B cell (primary cell): ENCODE data around the gene CLSTN2. TPM values are rescaled to one million over a fixed set of nuclear protein-coding genes. Genes with fewer than 3 reads are reported as not detected.

ENCODE experiments used
- ATAC-seq: fragments of 200-7000 bp; cut with Tn5 transposase; one replicate; pipeline ENCODE4 v1.10.0; 2021; ENCODE audit warnings: low read depth, mild to moderate bottlenecking, moderate number of reproducible peaks, moderate library complexity
- CTCF ChIA-PET: fragments of 350-600 bp; sonication (Branson Sonifier 250); formaldehyde crosslinking; loops from one replicate; lab custom pipeline; 2021; ENCODE audit warnings: antibody characterized with exemption, inconsistent platforms; lab: Charles Lee
- POLR2A ChIA-PET: fragments of 350-600 bp; sonication (Branson Sonifier 250); formaldehyde crosslinking; loops from one replicate; lab custom pipeline; 2021; ENCODE audit warnings: antibody characterized with exemption; lab: Charles Lee
- DNase-seq: peaks from one replicate; pipeline ENCODE4 v3.0.0; 2013
- H2AFZ ChIP-seq: 2 replicates; pipeline ENCODE4 v1.6.1; 2012; ENCODE audit warnings: mild to moderate bottlenecking, low read depth, low read length; ENCODE audit not compliant: insufficient read depth, poor library complexity, severe bottlenecking
- H3K27ac ChIP-seq, 2 donors: 1 replicate in 1 of 2; 2 replicates in 1 of 2; pipeline ENCODE4 v1.5.1; 2012 to 2013; ENCODE audit warnings: low read length in 2 of 2, mild to moderate bottlenecking in 2 of 2, moderate library complexity in 1 of 2
- H3K27me3 ChIP-seq, 4 experiments: fragments of 200-600 bp in 1 of 4; sonication (generic) in 1 of 4; replicated peaks in 1 of 4; 1 replicate in 2 of 4; 2 replicates in 2 of 4; pipeline versions ENCODE4 v1.6.1 to v1.7.0; 2013 to 2016; ENCODE audit warnings: low read length in 3 of 4, mild to moderate bottlenecking in 2 of 4, mixed read lengths in 1 of 4, moderate library complexity in 1 of 4; ENCODE audit not compliant: insufficient read depth in 4 of 4, control insufficient read depth in 3 of 4; ENCODE audit errors: control extremely low read depth in 1 of 4
- H3K36me3 ChIP-seq, 2 experiments: replicated peaks in 1 of 2; 1 replicate in 1 of 2; 2 replicates in 1 of 2; pipeline versions ENCODE4 v1.6.1 to v1.7.1; 2013; ENCODE audit warnings: low read length in 1 of 2; ENCODE audit not compliant: insufficient read depth in 2 of 2, control insufficient read depth in 1 of 2; ENCODE audit errors: control extremely low read depth in 1 of 2, extremely low read depth in 1 of 2
- H3K4me1 ChIP-seq, 2 donors: fragments of 200-600 bp in 1 of 2; sonication (generic) in 1 of 2; 1 replicate in 1 of 2; 2 replicates in 1 of 2; pipeline versions ENCODE4 v1.5.1 to v1.6.1; 2013 to 2017; ENCODE audit warnings: low read length in 2 of 2; ENCODE audit not compliant: control insufficient read depth in 2 of 2, insufficient read depth in 2 of 2
- H3K4me2 ChIP-seq: replicated peaks from 2 replicates; pipeline ENCODE3; 2012; ENCODE audit warnings: mild to moderate bottlenecking, low read depth, low read length; ENCODE audit not compliant: poor library complexity, severe bottlenecking
- H3K4me3 ChIP-seq, 5 experiments: fragments of 200-600 bp in 1 of 5; sonication (generic) in 1 of 5; 1 replicate in 3 of 5; 2 replicates in 2 of 5; pipeline versions ENCODE4 v1.5.1 to v1.7.0; 2011 to 2016; ENCODE audit warnings: low read length in 4 of 5, mild to moderate bottlenecking in 4 of 5, low read depth in 2 of 5, control low read depth in 1 of 5, moderate library complexity in 1 of 5; ENCODE audit not compliant: insufficient read depth in 1 of 5; ENCODE audit errors: control extremely low read depth in 1 of 5, extremely low read depth in 1 of 5
- H3K79me2 ChIP-seq: fragments of 200-600 bp; sonication (generic); one replicate; pipeline ENCODE4 v1.6.0; 2016; ENCODE audit warnings: low read length; ENCODE audit not compliant: control insufficient read depth, insufficient read depth
- H3K9ac ChIP-seq: fragments of 200-600 bp; sonication (generic); 2 replicates; pipeline ENCODE4 v1.6.1; 2017; ENCODE audit warnings: mild to moderate bottlenecking, low read length, moderate library complexity
- H3K9me3 ChIP-seq, 3 donors: one replicate each; pipeline versions ENCODE4 v1.6.1 to v1.7.1; 2013; ENCODE audit warnings: low read length in 2 of 3; ENCODE audit not compliant: control insufficient read depth in 2 of 3, insufficient read depth in 1 of 3; ENCODE audit errors: control extremely low read depth in 1 of 3
- H4K20me1 ChIP-seq: 2 replicates; pipeline ENCODE4 v1.6.0; 2012; ENCODE audit warnings: mild to moderate bottlenecking, low read length; ENCODE audit not compliant: insufficient read depth, control insufficient read depth, poor library complexity, severe bottlenecking
- H3K27ac Mint-ChIP-seq: one replicate; pipeline ENCODE4 v1.8.0; 2021; ENCODE audit warnings: mixed read lengths
- H3K27me3 Mint-ChIP-seq: one replicate; pipeline ENCODE4 v1.8.0; 2021; ENCODE audit warnings: mixed read lengths
- H3K4me1 Mint-ChIP-seq: one replicate; pipeline ENCODE4 v1.8.0; 2021; ENCODE audit warnings: mixed read lengths
- H3K4me3 Mint-ChIP-seq: one replicate; pipeline ENCODE4 v1.8.0; 2021; ENCODE audit warnings: mixed read lengths
- H3K9me3 Mint-ChIP-seq: one replicate; pipeline ENCODE4 v1.8.0; 2022; ENCODE audit warnings: mixed read lengths; ENCODE audit not compliant: insufficient read depth
- CTCF ChIP-seq: fragments of 200-600 bp; IDR thresholded peaks from one replicate; pipeline ENCODE4 v1.8.0; 2022; ENCODE audit warnings: antibody characterized with exemption, mild to moderate bottlenecking
- EZH2 ChIP-seq: IDR thresholded peaks from 2 replicates; pipeline ENCODE4 v1.6.1; 2012; ENCODE audit warnings: borderline replicate concordance, low read depth, mild to moderate bottlenecking, moderate library complexity, low read length; ENCODE audit not compliant: insufficient read depth, poor library complexity, severe bottlenecking
- WGBS: methylation state at CpG from one replicate; pipeline ENCODE4 v1.1.5; 2013; ENCODE audit warnings: missing lambda C conversion rate; ENCODE audit not compliant: insufficient coverage; 5-methylcytosine and 5-hydroxymethylcytosine counted together
- intact Hi-C: fragments of 100-400 bp; cut with micrococcal nuclease; formaldehyde crosslinking; loops from one replicate; pipeline ENCODE4 v1.10.0; 2022
- polyA plus RNA-seq: library from polyadenylated mRNA; depleted of rRNA; stranded (reverse); fragments of >200 nt; gene quantifications from 2 replicates; pipeline ENCODE4 v1.2.3, GENCODE V29; 2012
- total RNA-seq, 2 donors: library from RNA; stranded (reverse); fragments of 120-200 nt in 1 of 2; gene quantifications; 1 replicate in 1 of 2; 2 replicates in 1 of 2; pipeline versions ENCODE4 v1.2.3 to v1.2.4, GENCODE V29; 2013 to 2022

CLSTN2 gene
- total and polyA plus RNA-seq, 2 donors (not counting 1 experiment from before 2014, with no cell fraction given): not detected

DNA sequence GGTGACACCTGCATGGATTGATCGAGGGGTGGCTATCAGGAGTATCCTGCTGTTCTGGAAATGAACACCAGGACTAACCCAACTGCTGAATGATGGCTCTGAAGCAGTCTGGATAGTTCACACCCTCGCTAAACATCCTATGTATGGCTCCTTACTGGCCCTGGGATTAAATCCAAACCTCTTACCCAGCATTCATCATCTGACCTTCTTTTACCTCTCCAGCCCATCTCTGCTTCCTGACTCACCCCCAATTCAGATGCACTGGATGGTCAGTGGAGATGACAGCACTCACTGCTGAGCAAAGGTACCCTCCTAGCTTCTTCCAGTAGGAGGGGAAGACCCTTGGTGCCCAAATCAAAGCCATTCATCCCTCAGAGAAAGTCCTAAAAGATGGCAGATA is 507.6 kb downstream of the CLSTN2 start:
- DNase-seq: no peak
- intact Hi-C loops: no loop called here
- no peak overlapping the region for H3K27ac Mint-ChIP-seq
- WGBS: 78% methylated on average over 2 of the region's 2 CpGs
- TF ChIP-seq EZH2: no peak
- no peak for TF ChIP-seq CTCF
- H3K4me3 Mint-ChIP-seq: no peak overlapping the region
- no peaks in the 10 kb centered on the region for H3K79me2 ChIP-seq
- no peaks in the 10 kb centered on the region for H3K27me3 ChIP-seq
- no peak overlapping the region for H3K4me2 ChIP-seq
- H2AFZ ChIP-seq: no peak overlapping the region
- no peaks in the 10 kb centered on the region for H3K4me1 Mint-ChIP-seq
- no peaks in the 10 kb centered on the region for H3K9me3 Mint-ChIP-seq
- no peaks in the 10 kb centered on the region for H4K20me1 ChIP-seq
- no peaks in the 10 kb centered on the region for H3K27me3 Mint-ChIP-seq
- no peaks in the 10 kb centered on the region for H3K4me1 ChIP-seq
- no peak overlapping the region for H3K27ac ChIP-seq
- POLR2A ChIA-PET: no interaction called here
- ATAC-seq: no peak
- CTCF ChIA-PET: no interaction called here
- H3K9ac ChIP-seq: no peak overlapping the region
- H3K4me3 ChIP-seq: no peak overlapping the region
- no peaks in the 10 kb centered on the region for H3K9me3 ChIP-seq
- no peaks in the 10 kb centered on the region for H3K36me3 ChIP-seq

DNA sequence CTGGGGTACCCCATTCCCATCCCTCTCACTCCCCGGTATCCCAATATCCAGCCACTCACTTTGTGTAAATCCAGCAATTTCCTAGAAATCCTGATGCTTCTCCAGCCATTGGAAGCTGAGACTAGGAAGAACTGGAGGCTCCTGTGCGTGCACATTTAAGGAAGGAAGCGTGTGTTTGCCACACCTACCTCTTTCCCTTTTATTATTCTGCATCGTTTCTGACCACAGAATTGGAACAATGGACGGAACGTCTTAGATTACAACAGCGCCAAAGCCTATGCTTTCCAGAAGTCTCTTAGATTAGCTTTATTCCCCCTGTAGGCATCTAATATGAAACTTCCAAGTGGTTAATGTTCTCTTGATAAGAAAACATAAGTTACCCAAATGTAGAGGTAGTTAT is 508.1 kb downstream of the CLSTN2 start:
- no peaks in the 10 kb centered on the region for H4K20me1 ChIP-seq
- no peaks in the 10 kb centered on the region for H3K27me3 Mint-ChIP-seq
- TF ChIP-seq CTCF: no peak
- TF ChIP-seq EZH2: no peak
- H3K9me3 ChIP-seq: no peaks in the 10 kb centered on the region
- H3K4me3 ChIP-seq: no peak overlapping the region
- H2AFZ ChIP-seq: no peak overlapping the region
- no peak overlapping the region for H3K4me3 Mint-ChIP-seq
- POLR2A ChIA-PET: no interaction called here
- no peaks in the 10 kb centered on the region for H3K9me3 Mint-ChIP-seq
- CTCF ChIA-PET: no interaction called here
- no peaks in the 10 kb centered on the region for H3K4me1 Mint-ChIP-seq
- no peak overlapping the region for H3K9ac ChIP-seq
- H3K4me2 ChIP-seq: no peak overlapping the region
- H3K36me3 ChIP-seq: no peaks in the 10 kb centered on the region
- no peaks in the 10 kb centered on the region for H3K27me3 ChIP-seq
- H3K4me1 ChIP-seq: no peaks in the 10 kb centered on the region
- H3K79me2 ChIP-seq: no peaks in the 10 kb centered on the region
- no peak overlapping the region for H3K27ac Mint-ChIP-seq
- DNase-seq: no peak
- ATAC-seq: no peak
- intact Hi-C loops: no loop called here
- WGBS: 59% methylated on average over 3 of the region's 7 CpGs
- no peak overlapping the region for H3K27ac ChIP-seq
